ENCODE measurements around the gene PSMD11.

- TF ChIP-seq POLR2AphosphoS5 (IDR thresholded peaks at IDR 0.05; ENCODE audit: low read depth, low read length) (no peak), SIN3A (IDR thresholded peaks at IDR 0.05; ENCODE audit: borderline replicate concordance, insufficient read depth, low read length) (no peak), TAF1 (IDR thresholded peaks at IDR 0.05; ENCODE audit: borderline replicate concordance, insufficient read depth, low read length) (no peak), FOXP2 (optimal IDR thresholded peaks at IDR 0.05; ENCODE audit: borderline replicate concordance, extremely low read depth, extremely low read length, insufficient read depth) (no peak)
- TF ChIP-seq, protein P1, sequence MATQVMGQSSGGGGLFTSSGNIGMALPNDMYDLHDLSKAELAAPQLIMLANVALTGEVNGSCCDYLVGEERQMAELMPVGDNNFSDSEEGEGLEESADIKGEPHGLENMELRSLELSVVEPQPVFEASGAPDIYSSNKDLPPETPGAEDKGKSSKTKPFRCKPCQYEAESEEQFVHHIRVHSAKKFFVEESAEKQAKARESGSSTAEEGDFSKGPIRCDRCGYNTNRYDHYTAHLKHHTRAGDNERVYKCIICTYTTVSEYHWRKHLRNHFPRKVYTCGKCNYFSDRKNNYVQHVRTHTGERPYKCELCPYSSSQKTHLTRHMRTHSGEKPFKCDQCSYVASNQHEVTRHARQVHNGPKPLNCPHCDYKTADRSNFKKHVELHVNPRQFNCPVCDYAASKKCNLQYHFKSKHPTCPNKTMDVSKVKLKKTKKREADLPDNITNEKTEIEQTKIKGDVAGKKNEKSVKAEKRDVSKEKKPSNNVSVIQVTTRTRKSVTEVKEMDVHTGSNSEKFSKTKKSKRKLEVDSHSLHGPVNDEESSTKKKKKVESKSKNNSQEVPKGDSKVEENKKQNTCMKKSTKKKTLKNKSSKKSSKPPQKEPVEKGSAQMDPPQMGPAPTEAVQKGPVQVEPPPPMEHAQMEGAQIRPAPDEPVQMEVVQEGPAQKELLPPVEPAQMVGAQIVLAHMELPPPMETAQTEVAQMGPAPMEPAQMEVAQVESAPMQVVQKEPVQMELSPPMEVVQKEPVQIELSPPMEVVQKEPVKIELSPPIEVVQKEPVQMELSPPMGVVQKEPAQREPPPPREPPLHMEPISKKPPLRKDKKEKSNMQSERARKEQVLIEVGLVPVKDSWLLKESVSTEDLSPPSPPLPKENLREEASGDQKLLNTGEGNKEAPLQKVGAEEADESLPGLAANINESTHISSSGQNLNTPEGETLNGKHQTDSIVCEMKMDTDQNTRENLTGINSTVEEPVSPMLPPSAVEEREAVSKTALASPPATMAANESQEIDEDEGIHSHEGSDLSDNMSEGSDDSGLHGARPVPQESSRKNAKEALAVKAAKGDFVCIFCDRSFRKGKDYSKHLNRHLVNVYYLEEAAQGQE (IDR thresholded peaks at IDR 0.05; ENCODE audit: insufficient read depth in 1 of 2, low read depth in 2 of 2, low read length in 2 of 2): no peak
Observed at GRCh38 chr17:32496395-32497073, 52.2 kb downstream of the PSMD11 start.

Data from PFSK-1 (cell line).